ENCODE measurements around the gene PHAF1.
A peak's percentile ranks its signal among the peaks of the same experiment; 100 is the strongest.

PHAF1 gene

GRCh38 chr16:67179421-67180080 is 69.8 kb downstream of the PHAF1 start:
- peak; percentile 27 to 33 for DNase-seq

GRCh38 chr16:67180166-67180565 is 70.4 kb downstream of the PHAF1 start:
- TF ChIP-seq GATA1 (IDR thresholded peaks at IDR 0.05; ENCODE audit: low read depth, low read length) (no peak), POLR2A (IDR thresholded peaks at IDR 0.05; ENCODE audit: low read length) (no peak)
- DNase-seq, result no peak

More at GRCh38 chr16:67179421-67180080, 69.8 kb downstream of the PHAF1 start:
- TF ChIP-seq POLR2A (IDR thresholded peaks at IDR 0.05; ENCODE audit: low read length) (no peak), GATA1 (IDR thresholded peaks at IDR 0.05; ENCODE audit: low read depth, low read length) (no peak)

GRCh38 chr16:67181346-67181745 is 71.6 kb downstream of the PHAF1 start:
- TF ChIP-seq POLR2A (IDR thresholded peaks at IDR 0.05; ENCODE audit: low read length), result no peak
- no peak for TF ChIP-seq GATA1 (IDR thresholded peaks at IDR 0.05; ENCODE audit: low read depth, low read length)

GRCh38 chr16:67182288-67182687 is 72.5 kb downstream of the PHAF1 start:
- no peak for DNase-seq
- TF ChIP-seq POLR2A (IDR thresholded peaks at IDR 0.05; ENCODE audit: low read length) (no peak), GATA1 (IDR thresholded peaks at IDR 0.05; ENCODE audit: low read depth, low read length) (no peak)

More at GRCh38 chr16:67181346-67181745, 71.6 kb downstream of the PHAF1 start:
- DNase-seq, result no peak

GRCh38 chr16:67183284-67183626 is 73.5 kb downstream of the PHAF1 start:
- TF ChIP-seq GATA1 (IDR thresholded peaks at IDR 0.05; ENCODE audit: low read depth, low read length) (no peak), POLR2A (IDR thresholded peaks at IDR 0.05; ENCODE audit: low read length) (no peak)
- no peak for DNase-seq

- TF ChIP-seq POLR2A (IDR thresholded peaks at IDR 0.05; ENCODE audit: low read length), result peak; percentile 80
- no peak for TF ChIP-seq GATA1 (IDR thresholded peaks at IDR 0.05; ENCODE audit: low read depth, low read length)
These were observed 74.1 kb downstream of the PHAF1 start, which contains the start of gene MATCAP1 for GRCh38 chr16:67183627-67184452. Gene MATCAP1 (minus strand): TSS chr16:67183963. CDS start chr16:67180610, 3,353 bp downstream.

GRCh38 chr16:67184453-67184994 is 74.8 kb downstream of the PHAF1 start:
- TF ChIP-seq POLR2A (IDR thresholded peaks at IDR 0.05; ENCODE audit: low read length) (no peak), GATA1 (IDR thresholded peaks at IDR 0.05; ENCODE audit: low read depth, low read length) (no peak)
- no peak for DNase-seq

More at GRCh38 chr16:67183627-67184452, 74.1 kb downstream of the PHAF1 start, which contains the start of gene MATCAP1:
- peak; percentile 96 to 98 for DNase-seq

GRCh38 chr16:67184995-67185650 is 75.4 kb downstream of the PHAF1 start:
- DNase-seq, result peak; percentile 88 to 90
- TF ChIP-seq GATA1 (IDR thresholded peaks at IDR 0.05; ENCODE audit: low read depth, low read length), result no peak
- TF ChIP-seq POLR2A (IDR thresholded peaks at IDR 0.05; ENCODE audit: low read length), result no peak

GRCh38 chr16:67185651-67186134 is 76.0 kb downstream of the PHAF1 start:
- DNase-seq, result no peak

GRCh38 chr16:67186550-67186950 is 76.8 kb downstream of the PHAF1 start:
- TF ChIP-seq POLR2A (IDR thresholded peaks at IDR 0.05; ENCODE audit: low read length), result no peak
- no peak for TF ChIP-seq GATA1 (IDR thresholded peaks at IDR 0.05; ENCODE audit: low read depth, low read length)
- DNase-seq, result no peak

More at GRCh38 chr16:67185651-67186134, 76.0 kb downstream of the PHAF1 start:
- TF ChIP-seq GATA1 (IDR thresholded peaks at IDR 0.05; ENCODE audit: low read depth, low read length) (no peak), POLR2A (IDR thresholded peaks at IDR 0.05; ENCODE audit: low read length) (no peak)

GRCh38 chr16:67187175-67187890 is 77.6 kb downstream of the PHAF1 start:
- no peak for DNase-seq
- TF ChIP-seq GATA1 (IDR thresholded peaks at IDR 0.05; ENCODE audit: low read depth, low read length) (no peak), POLR2A (IDR thresholded peaks at IDR 0.05; ENCODE audit: low read length) (no peak)

- no peak for DNase-seq
- no peak for TF ChIP-seq POLR2A (IDR thresholded peaks at IDR 0.05; ENCODE audit: low read length)
These were observed 78.6 kb downstream of the PHAF1 start for GRCh38 chr16:67188323-67188722.

GRCh38 chr16:67188798-67189197 is 79.1 kb downstream of the PHAF1 start:
- no peak for DNase-seq
- TF ChIP-seq GATA1 (IDR thresholded peaks at IDR 0.05; ENCODE audit: low read depth, low read length) (no peak), POLR2A (IDR thresholded peaks at IDR 0.05; ENCODE audit: low read length) (no peak)
